Astrocyte (in vitro differentiated cells and primary cell): ENCODE data around the gene CLASP1. TPM values are rescaled to one million over a fixed set of nuclear protein-coding genes. Genes with fewer than 3 reads are reported as not detected.

Experiments used
- DNase-seq: peaks from one replicate; pipeline ENCODE4 v3.0.0-alpha.2; 2010; ENCODE audit warnings: low read depth
- FAIRE-seq: peaks from 2 replicates; lab custom pipeline; 2011; peaks lifted over from hg19 to GRCh38; lab: Jason Lieb, UNC
- H2AFZ ChIP-seq: 2 replicates; pipeline ENCODE4 v1.6.0; 2012; ENCODE audit warnings: low read depth, low read length, inconsistent platforms
- H3K27ac ChIP-seq: 2 replicates; pipeline ENCODE4 v1.5.1; 2011; ENCODE audit warnings: low read depth, low read length, inconsistent platforms
- H3K27me3 ChIP-seq: 2 replicates; pipeline ENCODE4 v1.6.0; 2011; ENCODE audit warnings: low read length, inconsistent platforms; ENCODE audit not compliant: insufficient read depth
- H3K36me3 ChIP-seq: 2 replicates; pipeline ENCODE4 v1.5.1; 2011; ENCODE audit warnings: low read length, inconsistent platforms; ENCODE audit not compliant: insufficient read depth
- H3K4me1 ChIP-seq: 2 replicates; pipeline ENCODE4 v1.5.1; 2011; ENCODE audit warnings: low read length, inconsistent platforms; ENCODE audit not compliant: insufficient read depth
- H3K4me2 ChIP-seq: 2 replicates; pipeline ENCODE4 v1.6.0; 2012; ENCODE audit warnings: low read length, inconsistent platforms
- H3K4me3 ChIP-seq: 2 replicates; pipeline ENCODE4 v1.5.1; 2011; ENCODE audit warnings: low read depth, mild to moderate bottlenecking, low read length, inconsistent platforms; ENCODE audit not compliant: insufficient read depth
- H3K79me2 ChIP-seq: 2 replicates; pipeline ENCODE4 v1.6.0; 2012; ENCODE audit warnings: mild to moderate bottlenecking, low read length, inconsistent platforms; ENCODE audit not compliant: insufficient read depth
- H3K9ac ChIP-seq: 2 replicates; pipeline ENCODE4 v1.6.0; 2012; ENCODE audit warnings: mild to moderate bottlenecking, low read length, inconsistent platforms
- H3K9me3 ChIP-seq: 2 replicates; pipeline ENCODE4 v1.5.1; 2012; ENCODE audit warnings: low read depth, mild to moderate bottlenecking, low read length, inconsistent platforms; ENCODE audit not compliant: insufficient read depth
- H4K20me1 ChIP-seq: 2 replicates; pipeline ENCODE4 v1.6.0; 2012; ENCODE audit warnings: low read length, inconsistent platforms; ENCODE audit not compliant: insufficient read depth
- H3K27ac Mint-ChIP-seq: one replicate; pipeline ENCODE4 v1.8.0; 2021; ENCODE audit warnings: mild to moderate bottlenecking, mixed read lengths; ENCODE audit not compliant: unreplicated experiment
- H3K27me3 Mint-ChIP-seq: one replicate; pipeline ENCODE4 v1.8.0; 2021; ENCODE audit warnings: low read depth, mixed read lengths; ENCODE audit not compliant: unreplicated experiment
- H3K36me3 Mint-ChIP-seq: one replicate; pipeline ENCODE4 v1.8.0; 2021; ENCODE audit warnings: low read depth, mixed read lengths; ENCODE audit not compliant: unreplicated experiment
- H3K4me1 Mint-ChIP-seq: one replicate; pipeline ENCODE4 v1.8.0; 2021; ENCODE audit warnings: low read depth, mixed read lengths; ENCODE audit not compliant: unreplicated experiment
- H3K4me3 Mint-ChIP-seq: one replicate; pipeline ENCODE4 v1.8.0; 2021; ENCODE audit warnings: mild to moderate bottlenecking, moderate library complexity, mixed read lengths; ENCODE audit not compliant: unreplicated experiment
- H3K9me3 Mint-ChIP-seq: one replicate; pipeline ENCODE4 v1.8.0; 2021; ENCODE audit warnings: mild to moderate bottlenecking, mixed read lengths; ENCODE audit not compliant: unreplicated experiment
- CTCF ChIP-seq: IDR thresholded peaks from 2 replicates; pipeline ENCODE4 v1.5.1; 2011; ENCODE audit warnings: low read depth, mild to moderate bottlenecking, inconsistent platforms, low read length, moderate library complexity; ENCODE audit not compliant: insufficient read depth
- EZH2 ChIP-seq: IDR thresholded peaks from 2 replicates; pipeline ENCODE4 v1.6.1; 2012; ENCODE audit warnings: mild to moderate bottlenecking, low read length, inconsistent platforms; ENCODE audit not compliant: insufficient read depth
- total RNA-seq: library from RNA; stranded (reverse); gene quantifications from 2 replicates; pipeline ENCODE4 v1.2.1, GENCODE V29; 2021

The CLASP1 gene
- total RNA-seq, 1 donor from 2014 or later: 56.7 TPM

- Histone ChIP-seq H2AFZ (no peak overlapping the region), H3K36me3 (no peaks in the 10 kb centered on the region), H3K79me2 (peaks cover 45% of the 10 kb centered on the region), H3K9ac (peak overlapping the region; percentile 68), H3K4me1 (peaks cover 44% of the 10 kb centered on the region), H3K4me3 (no peak overlapping the region), H3K4me2 (peak overlapping the region; percentile 56), H3K27me3 (no peaks in the 10 kb centered on the region), H3K27ac (peak overlapping the region; percentile 85), H4K20me1 (no peaks in the 10 kb centered on the region), H3K9me3 (no peaks in the 10 kb centered on the region)
- DNase-seq: peak; percentile 14
- Mint-ChIP-seq H3K27me3 (no peaks in the 10 kb centered on the region), H3K27ac (peak overlapping the region; percentile 85), H3K4me1 (peaks cover 44% of the 10 kb centered on the region), H3K9me3 (peaks cover 4% of the 10 kb centered on the region), H3K4me3 (no peak overlapping the region), H3K36me3 (peaks cover 8% of the 10 kb centered on the region)
- TF ChIP-seq EZH2 (no peak), CTCF (no peak)
- no peak for FAIRE-seq
These were observed 144.9 kb downstream of the CLASP1 start for GRCh38 chr2:121504316-121504715.

GRCh38 chr2:121502781-121503180 lies 146.5 kb downstream of the CLASP1 start:
- H3K79me2 ChIP-seq: peaks cover 42% of the 10 kb centered on the region
- H3K4me2 ChIP-seq: peak overlapping the region; percentile 60
- TF ChIP-seq CTCF (no peak), EZH2 (no peak)
- peaks cover 6% of the 10 kb centered on the region for H3K36me3 Mint-ChIP-seq
- no peaks in the 10 kb centered on the region for H3K27me3 ChIP-seq
- DNase-seq: peak; percentile 62
- H2AFZ ChIP-seq: no peak overlapping the region
- H3K27ac Mint-ChIP-seq: peak overlapping the region; percentile 27
- H3K4me1 ChIP-seq: peaks cover 44% of the 10 kb centered on the region
- no peak overlapping the region for H3K4me3 Mint-ChIP-seq
- H3K9me3 ChIP-seq: no peaks in the 10 kb centered on the region
- H3K9me3 Mint-ChIP-seq: peaks cover 4% of the 10 kb centered on the region
- peak overlapping the region; percentile 75 for H3K9ac ChIP-seq
- no peaks in the 10 kb centered on the region for H3K27me3 Mint-ChIP-seq
- no peaks in the 10 kb centered on the region for H4K20me1 ChIP-seq
- H3K36me3 ChIP-seq: no peaks in the 10 kb centered on the region
- FAIRE-seq: peak; percentile 70
- no peak overlapping the region for H3K4me3 ChIP-seq
- peaks cover 44% of the 10 kb centered on the region for H3K4me1 Mint-ChIP-seq
- peak overlapping the region; percentile 94 for H3K27ac ChIP-seq

GRCh38 chr2:121502246-121502645 lies 147.0 kb downstream of the CLASP1 start:
- Histone ChIP-seq H3K4me2 (peak overlapping the region; percentile 60), H3K4me3 (no peak overlapping the region)

More at GRCh38 chr2:121502246-121502645, 147.0 kb downstream of the CLASP1 start:
- no peaks in the 10 kb centered on the region for H3K27me3 Mint-ChIP-seq
- H3K4me3 Mint-ChIP-seq: no peak overlapping the region
- DNase-seq (peak; percentile 78), FAIRE-seq (peak; percentile 78)
- peaks cover 44% of the 10 kb centered on the region for H3K4me1 ChIP-seq
- H3K79me2 ChIP-seq: peaks cover 39% of the 10 kb centered on the region
- H3K9ac ChIP-seq: peak overlapping the region; percentile 75
- TF ChIP-seq EZH2 (no peak), CTCF (no peak)
- H3K27me3 ChIP-seq: no peaks in the 10 kb centered on the region
- H3K4me1 Mint-ChIP-seq: peaks cover 44% of the 10 kb centered on the region
- H3K9me3 ChIP-seq: no peaks in the 10 kb centered on the region
- no peaks in the 10 kb centered on the region for H4K20me1 ChIP-seq
- no peaks in the 10 kb centered on the region for H3K36me3 ChIP-seq
- H3K27ac Mint-ChIP-seq: peak overlapping the region; percentile 27
- no peak overlapping the region for H2AFZ ChIP-seq
- H3K27ac ChIP-seq: peak overlapping the region; percentile 94
- peaks cover 4% of the 10 kb centered on the region for H3K9me3 Mint-ChIP-seq
- peaks cover 6% of the 10 kb centered on the region for H3K36me3 Mint-ChIP-seq
